GM21515 (cell line): Measurements from ENCODE around the gene AIRE.

ENCODE experiments used
- ATAC-seq: cut with Tn5 transposase; IDR thresholded peaks from one replicate; pipeline ENCODE4 v1.9.1; 2021; ENCODE audit not compliant: unreplicated experiment

The AIRE gene

GRCh38 chr21:44303490-44303981 lies 17.9 kb downstream of the AIRE start:
- ATAC-seq = no peak

GRCh38 chr21:44304011-44304616 lies 18.4 kb downstream of the AIRE start:
- no peak for ATAC-seq

- ATAC-seq = no peak
These were observed 19.2 kb downstream of the AIRE start for GRCh38 chr21:44304877-44305293.

- no peak for ATAC-seq
These were observed 20.0 kb downstream of the AIRE start for GRCh38 chr21:44305691-44306090.

- no peak for ATAC-seq
These were observed 21.4 kb downstream of the AIRE start for GRCh38 chr21:44306936-44307704.

- no peak for ATAC-seq
These were observed 25.2 kb downstream of the AIRE start for GRCh38 chr21:44310628-44311507.

GRCh38 chr21:44312089-44312488 lies 26.4 kb downstream of the AIRE start:
- no peak for ATAC-seq

GRCh38 chr21:44312716-44313115 lies 27.0 kb downstream of the AIRE start:
- ATAC-seq = no peak

- ATAC-seq = no peak
These were observed 27.8 kb downstream of the AIRE start for GRCh38 chr21:44313451-44313850.

- no peak for ATAC-seq
These were observed 28.5 kb downstream of the AIRE start for GRCh38 chr21:44314128-44314527.

GRCh38 chr21:44314561-44314960 lies 28.9 kb downstream of the AIRE start:
- ATAC-seq = no peak

GRCh38 chr21:44315691-44316203 lies 30.1 kb downstream of the AIRE start:
- ATAC-seq = no peak

- no peak for ATAC-seq
These were observed 30.7 kb downstream of the AIRE start for GRCh38 chr21:44316277-44316900.

GRCh38 chr21:44317241-44317782 lies 31.6 kb downstream of the AIRE start:
- ATAC-seq = no peak

GRCh38 chr21:44317871-44318270 lies 32.2 kb downstream of the AIRE start:
- no peak for ATAC-seq

GRCh38 chr21:44318489-44319285 lies 33.0 kb downstream of the AIRE start:
- ATAC-seq = no peak

- no peak for ATAC-seq
These were observed 33.9 kb downstream of the AIRE start for GRCh38 chr21:44319407-44320065.

- ATAC-seq = no peak
These were observed 35.2 kb downstream of the AIRE start for GRCh38 chr21:44320847-44321246.

- ATAC-seq = no peak
These were observed 36.3 kb downstream of the AIRE start for GRCh38 chr21:44321846-44322450.
